ENCODE data around the gene WNK1. TPM values are rescaled to one million over a fixed set of nuclear protein-coding genes. Genes with fewer than 3 reads are reported as not detected.

Gene WNK1
- total RNA-seq, 1 donor from 2014 or later: 248 TPM

GRCh38 chr12:915090-915489 lies 162.7 kb downstream of the WNK1 start:
- peaks cover 55% of the 10 kb centered on the region for H3K36me3 Mint-ChIP-seq (ENCODE audit: insufficient read depth)
- TF ChIP-seq CTCF (IDR thresholded peaks at IDR 0.05; ENCODE audit: unreplicated experiment): no peak
- no peak for DNase-seq (ENCODE audit: low spot score, unreplicated experiment)
- peak overlapping the region; percentile 67 for H3K27ac Mint-ChIP-seq
- H3K9me3 Mint-ChIP-seq (ENCODE audit: low read depth): no peaks in the 10 kb centered on the region
- no peaks in the 10 kb centered on the region for H3K27me3 Mint-ChIP-seq
- no peaks in the 10 kb centered on the region for H3K4me1 Mint-ChIP-seq (ENCODE audit: low read depth)
- H3K4me3 Mint-ChIP-seq (ENCODE audit: low read depth): no peak overlapping the region

GRCh38 chr12:916240-916639 lies 163.9 kb downstream of the WNK1 start:
- peaks cover 59% of the 10 kb centered on the region for H3K36me3 Mint-ChIP-seq (ENCODE audit: insufficient read depth)
- H3K9me3 Mint-ChIP-seq (ENCODE audit: low read depth): no peaks in the 10 kb centered on the region
- no peaks in the 10 kb centered on the region for H3K4me1 Mint-ChIP-seq (ENCODE audit: low read depth)
- H3K27ac Mint-ChIP-seq: no peak overlapping the region
- DNase-seq (ENCODE audit: low spot score, unreplicated experiment): no peak
- no peaks in the 10 kb centered on the region for H3K27me3 Mint-ChIP-seq
- H3K4me3 Mint-ChIP-seq (ENCODE audit: low read depth): no peak overlapping the region
- TF ChIP-seq CTCF (IDR thresholded peaks at IDR 0.05; ENCODE audit: unreplicated experiment): no peak

- Mint-ChIP-seq H3K36me3 (ENCODE audit: insufficient read depth) (peaks cover 58% of the 10 kb centered on the region), H3K9me3 (ENCODE audit: low read depth) (no peaks in the 10 kb centered on the region), H3K4me3 (ENCODE audit: low read depth) (no peak overlapping the region), H3K4me1 (ENCODE audit: low read depth) (no peaks in the 10 kb centered on the region), H3K27me3 (no peaks in the 10 kb centered on the region), H3K27ac (peak overlapping the region; percentile 5)
- no peak for TF ChIP-seq CTCF (IDR thresholded peaks at IDR 0.05; ENCODE audit: unreplicated experiment)
- DNase-seq (ENCODE audit: low spot score, unreplicated experiment): no peak
Measured at GRCh38 chr12:916712-917445, 164.5 kb downstream of the WNK1 start.

GRCh38 chr12:920676-921075 lies 168.3 kb downstream of the WNK1 start:
- H3K27ac Mint-ChIP-seq: peak overlapping the region; percentile 0
- no peaks in the 10 kb centered on the region for H3K4me1 Mint-ChIP-seq (ENCODE audit: low read depth)
- no peaks in the 10 kb centered on the region for H3K27me3 Mint-ChIP-seq
- H3K4me3 Mint-ChIP-seq (ENCODE audit: low read depth): no peak overlapping the region
- no peak for TF ChIP-seq CTCF (IDR thresholded peaks at IDR 0.05; ENCODE audit: unreplicated experiment)
- peaks cover 50% of the 10 kb centered on the region for H3K36me3 Mint-ChIP-seq (ENCODE audit: insufficient read depth)
- no peaks in the 10 kb centered on the region for H3K9me3 Mint-ChIP-seq (ENCODE audit: low read depth)
- no peak for DNase-seq (ENCODE audit: low spot score, unreplicated experiment)

GRCh38 chr12:922285-922684 lies 169.9 kb downstream of the WNK1 start:
- no peak for TF ChIP-seq CTCF (IDR thresholded peaks at IDR 0.05; ENCODE audit: unreplicated experiment)

More at GRCh38 chr12:922285-922684, 169.9 kb downstream of the WNK1 start:
- no peak for DNase-seq (ENCODE audit: low spot score, unreplicated experiment)
- no peaks in the 10 kb centered on the region for H3K9me3 Mint-ChIP-seq (ENCODE audit: low read depth)
- no peak overlapping the region for H3K4me3 Mint-ChIP-seq (ENCODE audit: low read depth)
- no peaks in the 10 kb centered on the region for H3K27me3 Mint-ChIP-seq
- peak overlapping the region; percentile 30 for H3K27ac Mint-ChIP-seq
- no peaks in the 10 kb centered on the region for H3K4me1 Mint-ChIP-seq (ENCODE audit: low read depth)
- peaks cover 47% of the 10 kb centered on the region for H3K36me3 Mint-ChIP-seq (ENCODE audit: insufficient read depth)

Measured in progenitor cell of endocrine pancreas (in vitro differentiated cells).